HT-29 (cell line): Measurements from ENCODE around the gene TRAP1. TPM values are rescaled to one million over a fixed set of nuclear protein-coding genes. Genes with fewer than 3 reads are reported as not detected.
A peak's percentile ranks its signal among the peaks of the same experiment; 100 is the strongest.

Experiments
- DNase-seq: peaks from one replicate; pipeline ENCODE4 v3.0.0-alpha.2; 2015; ENCODE audit warnings: low spot score
- total RNA-seq: library from RNA; depleted of rRNA; stranded (reverse); fragments of >200 nt; shearing (Covaris generic); gene quantifications from 2 replicates; pipeline ENCODE4 v1.2.3, GENCODE V29; 2014; rRNA removed

TRAP1 gene
- 553 and 632 TPM in 2 replicates for total RNA-seq

GRCh38 chr16:3717235-3718018, at the start of gene TRAP1:
Gene TRAP1, minus strand, starts transcription at chr16:3717524. Its CDS starts 16 bp downstream, at chr16:3717508.
- DNase-seq, result peak; percentile 77

GRCh38 chr16:3766177-3766576, 48.9 kb upstream of the TRAP1 start:
- DNase-seq, result no peak

DNA sequence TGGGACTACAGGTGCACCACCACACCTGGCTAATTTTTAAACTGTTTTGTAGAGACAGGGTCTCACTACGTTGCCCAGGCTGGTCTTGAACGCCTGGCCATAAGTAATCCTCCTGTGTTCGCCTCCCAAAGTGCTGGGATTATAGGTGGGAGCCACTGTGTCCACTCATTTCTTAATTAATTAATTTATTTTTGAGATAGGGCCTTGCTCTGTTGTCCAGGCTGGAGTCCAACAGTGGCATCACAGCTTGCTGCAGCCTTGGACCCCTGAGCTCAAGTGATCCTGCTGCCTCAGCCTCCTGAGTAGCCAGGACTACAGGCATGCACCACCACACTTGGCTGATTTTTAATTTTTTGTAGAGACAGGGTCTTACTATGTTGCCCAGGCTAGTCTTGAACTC, 47.1 kb upstream of the TRAP1 start:
- DNase-seq, result no peak

DNA sequence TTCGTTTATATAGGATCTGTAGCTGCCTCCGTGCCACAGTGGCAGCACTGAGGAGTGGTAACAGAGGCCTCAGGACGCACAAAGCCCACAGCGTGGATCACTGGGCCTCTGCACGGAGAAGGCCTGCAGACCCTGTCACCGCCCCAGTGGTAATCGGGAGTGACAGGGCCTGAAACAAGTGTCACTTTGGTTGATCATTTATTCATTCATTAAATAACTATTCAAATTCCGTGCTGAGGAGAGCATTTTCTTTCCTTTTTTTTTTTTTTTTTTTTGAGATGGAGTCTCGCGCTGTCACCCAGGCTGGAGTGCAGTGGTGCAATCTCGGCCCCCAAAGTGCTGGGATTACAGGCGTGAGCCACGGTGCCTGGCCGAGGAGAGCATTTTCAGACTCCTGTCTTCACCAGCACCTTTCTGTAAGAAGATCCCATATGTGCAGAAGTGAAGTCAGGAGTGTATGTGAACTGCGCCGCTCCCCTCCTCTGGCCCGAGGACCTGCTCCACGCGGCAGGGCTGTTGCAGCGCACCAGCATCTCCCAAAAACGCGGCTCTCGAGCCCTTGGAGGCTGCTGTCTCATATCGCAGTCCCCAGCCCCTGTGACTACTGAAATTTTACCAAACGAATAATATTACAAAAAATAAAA, 44.9 kb upstream of the TRAP1 start:
- DNase-seq, result no peak

GRCh38 chr16:3761375-3762106, 44.2 kb upstream of the TRAP1 start:
- DNase-seq, result no peak

GRCh38 chr16:3760518-3760917, 43.2 kb upstream of the TRAP1 start:
- no peak for DNase-seq

GRCh38 chr16:3759736-3760135, 42.4 kb upstream of the TRAP1 start:
- DNase-seq, result no peak

GRCh38 chr16:3756113-3756512, 38.8 kb upstream of the TRAP1 start:
- DNase-seq, result no peak

- no peak for DNase-seq
Observed at GRCh38 chr16:3755249-3755648, 37.9 kb upstream of the TRAP1 start.

DNA sequence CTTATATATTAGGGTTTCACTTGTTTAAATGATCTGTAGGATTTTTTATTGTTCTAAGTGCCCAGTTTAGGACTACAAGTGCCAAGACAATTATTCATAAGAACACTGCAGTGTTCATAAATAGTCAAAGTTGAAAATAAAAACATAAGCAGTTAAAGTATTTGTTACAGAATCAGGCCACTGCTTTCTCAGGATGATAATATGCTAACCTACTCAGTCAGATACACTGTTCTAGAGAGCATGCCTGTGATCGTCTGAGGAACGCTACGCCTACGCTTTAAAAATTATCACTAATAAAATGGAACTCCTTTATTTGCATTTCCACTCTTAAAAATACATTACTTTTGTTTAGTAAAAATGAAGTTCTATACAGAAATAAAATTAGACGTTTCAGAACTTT, 37.4 kb upstream of the TRAP1 start:
- no peak for DNase-seq

DNA sequence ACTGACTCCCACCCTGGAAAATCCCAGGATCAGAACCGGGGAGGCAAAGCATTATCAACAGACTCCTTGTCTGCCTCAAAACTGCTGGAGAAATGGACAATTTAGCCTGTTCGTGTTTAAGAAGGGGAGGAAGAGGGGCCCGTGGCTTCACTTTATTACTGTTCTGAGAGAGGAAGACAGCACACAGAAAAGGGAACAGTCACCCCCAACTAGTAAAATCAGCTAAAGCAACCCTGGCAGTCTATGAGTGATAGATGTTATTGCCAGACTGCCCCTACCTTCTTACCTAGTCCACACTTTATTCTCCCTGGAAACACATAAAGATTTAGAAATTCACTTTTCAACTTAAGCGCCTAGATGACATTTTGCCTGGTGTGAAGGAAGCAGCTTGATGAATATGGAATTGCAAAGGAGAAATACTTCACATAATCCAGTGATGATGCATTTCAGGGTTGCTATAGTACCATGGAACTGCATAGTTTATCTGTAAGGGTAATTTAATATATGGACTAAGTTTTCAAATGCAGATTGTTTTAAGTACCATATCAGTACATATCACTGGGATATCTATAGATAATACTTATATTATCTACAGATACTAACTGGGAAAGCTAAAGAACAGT, 36.9 kb upstream of the TRAP1 start:
- no peak for DNase-seq

DNA sequence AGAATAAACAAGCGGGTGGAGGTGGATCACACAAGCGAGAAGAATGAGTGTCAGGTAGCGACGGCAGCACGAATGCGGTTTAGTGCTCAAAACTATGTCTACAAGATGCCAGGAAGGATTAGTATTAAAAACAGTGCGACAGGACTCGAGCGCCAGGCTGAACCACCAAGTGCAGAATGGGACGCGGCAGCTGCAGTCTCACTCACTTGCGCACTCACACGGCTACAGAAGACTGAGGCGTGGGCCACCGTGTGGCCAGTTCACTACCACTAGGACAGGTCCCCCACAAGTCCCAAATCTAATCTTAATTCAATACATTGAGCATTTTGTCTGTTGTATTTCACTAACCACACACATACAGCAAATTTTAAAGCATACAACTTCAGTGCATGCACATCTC, 35.7 kb upstream of the TRAP1 start:
- DNase-seq, result no peak

- no peak for DNase-seq
Observed at GRCh38 chr16:3751878-3752277, 34.6 kb upstream of the TRAP1 start.

DNA sequence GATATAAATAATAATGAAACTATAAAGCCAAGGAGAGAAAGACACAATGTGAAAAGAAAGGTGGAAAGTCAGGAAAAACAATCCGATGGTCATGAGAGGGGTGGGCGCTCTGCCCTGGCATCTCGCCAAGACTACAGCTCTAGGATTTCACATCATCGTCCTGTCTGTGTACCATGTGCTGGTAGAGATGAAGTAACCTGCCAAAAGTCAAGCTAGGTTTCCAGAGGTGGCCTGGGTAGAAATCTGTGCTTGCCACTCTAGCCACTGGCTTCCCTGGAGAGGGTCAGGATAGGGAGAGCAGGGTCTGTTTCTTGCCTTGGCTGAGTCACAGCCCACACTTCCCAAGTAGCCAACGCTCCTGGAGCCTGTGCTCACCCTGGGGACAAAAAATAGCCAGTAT, 31.0 kb upstream of the TRAP1 start:
- DNase-seq, result no peak

GRCh38 chr16:3745751-3746355, 28.5 kb upstream of the TRAP1 start:
- no peak for DNase-seq

GRCh38 chr16:3744018-3744417, 26.7 kb upstream of the TRAP1 start:
- no peak for DNase-seq

- DNase-seq, result no peak
Observed at GRCh38 chr16:3740934-3741333, 23.6 kb upstream of the TRAP1 start.

GRCh38 chr16:3740186-3740585, 22.9 kb upstream of the TRAP1 start:
- no peak for DNase-seq

DNA sequence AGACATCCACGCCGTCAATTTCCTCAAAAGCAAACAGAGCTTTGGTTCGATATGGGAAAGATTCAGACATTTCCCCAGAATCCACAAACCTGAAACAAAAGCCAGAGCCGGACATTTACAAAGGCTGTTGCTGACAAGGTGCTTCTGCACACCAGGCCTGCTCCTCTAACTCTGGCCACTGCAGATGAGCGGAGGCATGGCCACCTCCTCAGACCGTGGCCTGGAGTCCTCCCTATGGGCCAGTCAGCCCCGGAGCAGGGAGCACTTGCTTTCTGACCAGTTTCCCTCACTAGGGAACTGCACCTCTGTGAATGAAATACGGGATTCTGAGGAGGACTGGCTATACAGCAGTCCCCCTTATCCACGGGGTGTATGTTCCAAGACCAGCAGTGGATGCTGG, 22.3 kb upstream of the TRAP1 start:
- no peak for DNase-seq

- DNase-seq, result no peak
Observed at GRCh38 chr16:3738541-3738940, 21.2 kb upstream of the TRAP1 start.

DNA sequence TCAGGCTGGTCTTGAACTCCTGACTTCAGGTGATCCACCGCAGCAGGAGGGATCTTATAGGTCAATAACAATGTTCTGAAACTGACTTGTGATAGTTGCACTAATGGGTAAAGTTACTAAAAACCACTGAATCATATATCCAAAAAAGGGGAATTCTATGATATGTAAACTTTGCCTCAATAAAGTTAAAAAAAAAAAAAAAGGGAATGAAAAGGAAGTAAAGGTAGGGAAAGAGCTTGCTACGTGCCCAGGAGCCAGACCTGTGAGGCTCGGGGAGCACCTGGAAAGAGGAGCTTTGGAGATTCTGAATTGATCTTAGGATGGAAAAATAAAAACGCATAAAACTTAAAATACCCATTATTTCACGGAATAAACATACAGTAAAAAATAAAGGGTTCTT, 20.8 kb upstream of the TRAP1 start:
- no peak for DNase-seq

DNA sequence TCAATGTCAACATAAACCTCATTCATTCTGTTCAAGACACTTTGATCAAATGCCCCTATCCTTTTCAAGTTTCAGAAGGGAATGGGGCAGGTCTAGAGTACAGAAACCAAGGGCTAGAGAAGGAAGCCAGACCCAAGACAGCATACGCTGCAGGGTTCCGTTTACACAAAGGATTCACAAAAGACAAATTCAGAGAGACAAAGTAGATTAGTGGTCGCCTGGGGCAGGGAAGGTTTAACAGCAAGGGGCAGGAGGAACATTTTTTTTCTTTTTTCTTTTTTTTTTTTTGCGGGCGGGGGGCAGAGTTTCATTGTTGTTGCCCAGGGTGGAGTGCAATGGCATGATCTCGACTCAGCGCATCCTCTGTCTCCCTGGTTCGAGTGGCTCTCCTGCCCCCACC, 19.9 kb upstream of the TRAP1 start:
- DNase-seq, result no peak
